Measurements from ENCODE around the gene LRIT3. TPM values are rescaled to one million over a fixed set of nuclear protein-coding genes. Genes with fewer than 3 reads are reported as not detected.

Gene LRIT3
- total and polyA plus RNA-seq, 2 of the 8 experiments (the other 6 are each of a cell fraction or from before 2014, with no cell fraction given) = 0.11 TPM; not detected in 1

DNA sequence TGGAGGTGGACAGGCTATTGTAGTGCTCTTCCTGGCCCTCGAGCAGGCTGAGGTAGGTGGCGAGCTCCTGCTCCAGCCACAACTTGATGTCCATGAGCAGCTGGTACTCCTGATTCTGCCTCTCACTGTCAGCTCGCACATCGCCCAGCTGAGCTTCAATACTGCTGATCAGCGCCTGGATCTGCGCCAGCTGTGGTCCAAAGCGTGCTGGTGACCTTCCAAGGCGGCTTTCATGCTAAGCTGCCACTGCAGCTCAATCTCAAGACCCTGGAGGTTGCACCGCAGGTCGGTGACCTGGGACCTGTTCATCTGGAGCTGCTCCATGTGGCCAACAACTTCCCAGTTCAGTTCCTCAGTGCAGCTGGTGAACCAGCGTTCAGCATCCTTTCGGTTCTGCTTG lies 31.2 kb downstream of the LRIT3 start:
- no peak overlapping the region for H2BK20ac ChIP-seq (ENCODE audit: low read length)
- no peaks in the 10 kb centered on the region for H3K4me1 ChIP-seq (replicated peaks in 1 of 4; ENCODE audit: control insufficient read depth in 3 of 4, insufficient read depth in 4 of 4, low read length in 3 of 4)
- H3K27me3 ChIP-seq (replicated peaks in 1 of 4; ENCODE audit: control insufficient read depth in 3 of 4, extremely low read depth in 1 of 4, insufficient read depth in 3 of 4, low read length in 3 of 4) = no peaks in the 10 kb centered on the region
- peak overlapping the region; percentile 47; the same call in 1 of the 2 replicates for H2AFZ ChIP-seq (ENCODE audit: low read length)
- no peak overlapping the region for H3K4ac ChIP-seq (replicated peaks; ENCODE audit: insufficient read length, low read depth, low read length)
- H4K5ac ChIP-seq (ENCODE audit: insufficient read length, low read depth, low read length) = no peak overlapping the region
- H3K56ac ChIP-seq (replicated peaks; ENCODE audit: insufficient read length, low read depth, low read length) = no peak overlapping the region
- H2AK5ac ChIP-seq (ENCODE audit: low read depth, low read length) = no peak overlapping the region
- no peak overlapping the region for H3K4me3 ChIP-seq (ENCODE audit: extremely low read depth in 1 of 4, insufficient read depth in 2 of 4, low read depth in 3 of 4, low read length in 4 of 4)
- H3K79me2 ChIP-seq (ENCODE audit: control insufficient read depth in 1 of 2, insufficient read depth in 2 of 2, low read length in 2 of 2) = no peaks in the 10 kb centered on the region
- WGBS, 2 experiments (ENCODE audit: extremely low coverage in 1 of 2, insufficient coverage in 1 of 2, insufficient read length in 1 of 2, insufficient replicate concordance in 2 of 2, low coverage in 1 of 2, low lambda C conversion rate in 2 of 2, missing lambda C conversion rate in 1 of 2) = 80% methylated on average over 12 of the region's 12 CpGs; no CpG with 5 or more reads in 1 of the 2 experiments
- H2BK120ac ChIP-seq (replicated peaks; ENCODE audit: low read depth, low read length) = no peak overlapping the region
- no peaks in the 10 kb centered on the region for H4K20me1 ChIP-seq (replicated peaks in 1 of 2; ENCODE audit: control insufficient read depth in 1 of 2, insufficient read depth in 2 of 2, low read length in 2 of 2)
- no peak overlapping the region for H3K23ac ChIP-seq (ENCODE audit: insufficient read length)
- no peak overlapping the region for H3K14ac ChIP-seq (ENCODE audit: insufficient read length)
- no peak overlapping the region for H2BK12ac ChIP-seq (ENCODE audit: low read depth, low read length)
- H3K36me3 ChIP-seq (ENCODE audit: control insufficient read depth in 2 of 4, insufficient read depth in 4 of 4, low read length in 3 of 4) = no peaks in the 10 kb centered on the region
- H2BK15ac ChIP-seq (ENCODE audit: low read length) = no peak overlapping the region
- H4K91ac ChIP-seq (replicated peaks; ENCODE audit: insufficient read length, low read length) = no peak overlapping the region
- FAIRE-seq = no peak
- DNase-seq (ENCODE audit: low read depth in 1 of 2, low spot score in 2 of 2) = no peak
- no peak overlapping the region for H3K27ac ChIP-seq (ENCODE audit: low read depth, low read length)
- ChIA-PET CTCF (ENCODE audit: partially characterized antibody) (no interaction called here), POLR2A (ENCODE audit: partially characterized antibody) (interaction anchor here (0.6 kb wide), 1 partner anchor 41 kb away, joined by 5 read pairs; no protein-coding TSS in a partner anchor)
- no peak overlapping the region for H3K9ac ChIP-seq (replicated peaks in 1 of 4; ENCODE audit: extremely low read depth in 1 of 4, low read depth in 3 of 4, low read length in 3 of 4)
- H2BK5ac ChIP-seq (ENCODE audit: low read depth, low read length) = no peak overlapping the region
- H3K4me2 ChIP-seq (ENCODE audit: insufficient read depth in 1 of 2, low read depth in 2 of 2, low read length in 2 of 2) = no peak overlapping the region
- H3K79me1 ChIP-seq (ENCODE audit: low read depth, low read length) = no peaks in the 10 kb centered on the region
- H3K9me3 ChIP-seq (ENCODE audit: insufficient read depth in 2 of 2, low read depth in 1 of 2, low read length in 1 of 2) = no peaks in the 10 kb centered on the region
- no peak overlapping the region for H4K8ac ChIP-seq (ENCODE audit: extremely low read depth, insufficient read depth, low read length)
- H3K23me2 ChIP-seq (ENCODE audit: low read depth, low read length) = no peaks in the 10 kb centered on the region
- TF ChIP-seq, protein P1, sequence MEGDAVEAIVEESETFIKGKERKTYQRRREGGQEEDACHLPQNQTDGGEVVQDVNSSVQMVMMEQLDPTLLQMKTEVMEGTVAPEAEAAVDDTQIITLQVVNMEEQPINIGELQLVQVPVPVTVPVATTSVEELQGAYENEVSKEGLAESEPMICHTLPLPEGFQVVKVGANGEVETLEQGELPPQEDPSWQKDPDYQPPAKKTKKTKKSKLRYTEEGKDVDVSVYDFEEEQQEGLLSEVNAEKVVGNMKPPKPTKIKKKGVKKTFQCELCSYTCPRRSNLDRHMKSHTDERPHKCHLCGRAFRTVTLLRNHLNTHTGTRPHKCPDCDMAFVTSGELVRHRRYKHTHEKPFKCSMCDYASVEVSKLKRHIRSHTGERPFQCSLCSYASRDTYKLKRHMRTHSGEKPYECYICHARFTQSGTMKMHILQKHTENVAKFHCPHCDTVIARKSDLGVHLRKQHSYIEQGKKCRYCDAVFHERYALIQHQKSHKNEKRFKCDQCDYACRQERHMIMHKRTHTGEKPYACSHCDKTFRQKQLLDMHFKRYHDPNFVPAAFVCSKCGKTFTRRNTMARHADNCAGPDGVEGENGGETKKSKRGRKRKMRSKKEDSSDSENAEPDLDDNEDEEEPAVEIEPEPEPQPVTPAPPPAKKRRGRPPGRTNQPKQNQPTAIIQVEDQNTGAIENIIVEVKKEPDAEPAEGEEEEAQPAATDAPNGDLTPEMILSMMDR (IDR thresholded peaks at IDR 0.05; ENCODE audit: control extremely low read depth in 1 of 3, insufficient read depth in 1 of 3, low read depth in 1 of 3, low read length in 3 of 3) = no peak
- TF ChIP-seq TEAD4 (IDR thresholded peaks at IDR 0.05; ENCODE audit: low read depth, low read length) (no peak), HDAC2 (IDR thresholded peaks at IDR 0.05; ENCODE audit: borderline replicate concordance in 1 of 2, low read depth in 2 of 2, low read length in 2 of 2) (no peak), EGR1 (IDR thresholded peaks at IDR 0.05; ENCODE audit: borderline replicate concordance, low read depth, low read length) (no peak), RBBP5 (IDR thresholded peaks at IDR 0.05; ENCODE audit: borderline replicate concordance, low read depth, low read length) (no peak), KDM5A (IDR thresholded peaks at IDR 0.05; ENCODE audit: low read length) (no peak), TBP (IDR thresholded peaks at IDR 0.05; ENCODE audit: low read depth, low read length) (no peak), SIX5 (IDR thresholded peaks at IDR 0.05; ENCODE audit: low read depth, low read length) (no peak), NRF1 (IDR thresholded peaks at IDR 0.05; ENCODE audit: low read depth, low read length) (no peak), BACH1 (IDR thresholded peaks at IDR 0.05; ENCODE audit: low read length) (no peak)
- H3K18ac ChIP-seq (ENCODE audit: extremely low read depth, low read length) = no peak overlapping the region

Data from H1 (cell line).